Measurements from ENCODE around the gene CERK.

- no peak for TF ChIP-seq CTCF (IDR thresholded peaks at IDR 0.05)
- no peak for TF ChIP-seq POLR2A (IDR thresholded peaks at IDR 0.05)
These were observed 18.0 kb upstream of the CERK start for GRCh38 chr22:46756097-46756496.

Measured in heart left ventricle (tissue), 13 donors.